HepG2 (cell line): Measurements from ENCODE around the gene ATP11A. TPM values are rescaled to one million over a fixed set of nuclear protein-coding genes. Genes with fewer than 3 reads are reported as not detected.

Experiments
- CEBPZ ChIP-seq: IDR thresholded peaks from 2 replicates; pipeline ENCODE4 v1.6.1; 2012; ENCODE audit warnings: low read length, improper control_type of control experiment
- DR1 ChIP-seq: sonication (generic); formaldehyde crosslinking; IDR thresholded peaks from 2 replicates; pipeline ENCODE4 v1.8.0; 2021; ENCODE audit warnings: mild to moderate bottlenecking, missing genetic modification reagents, inconsistent platforms
- GABPB1 ChIP-seq: IDR thresholded peaks from 2 replicates; pipeline ENCODE4 v1.6.1; 2016; ENCODE audit warnings: mild to moderate bottlenecking, missing genetic modification reagents, moderate library complexity, missing compliant biosample characterization
- KAT8 ChIP-seq: IDR thresholded peaks from 2 replicates; pipeline ENCODE4 v1.6.1; 2016; ENCODE audit warnings: missing genetic modification reagents, missing compliant biosample characterization
- MEIS1 ChIP-seq: sonication (generic); formaldehyde crosslinking; IDR thresholded peaks from 2 replicates; pipeline ENCODE4 v1.9.0; 2021; ENCODE audit warnings: mild to moderate bottlenecking, missing genetic modification reagents, moderate library complexity, borderline replicate concordance
- MTF1 ChIP-seq: sonication (generic); formaldehyde crosslinking; IDR thresholded peaks from 2 replicates; pipeline ENCODE4 v1.5.0; 2020; ENCODE audit warnings: missing genetic modification reagents
- PHF5A ChIP-seq: IDR thresholded peaks from one replicate; pipeline ENCODE4 v1.6.1; 2018; ENCODE audit warnings: low read depth, missing genetic modification reagents; ENCODE audit not compliant: unreplicated experiment
- RFXANK ChIP-seq: IDR thresholded peaks from 2 replicates; pipeline ENCODE4 v1.6.1; 2016
- SAP130 ChIP-seq: IDR thresholded peaks from 2 replicates; pipeline ENCODE4 v1.6.1; 2016; ENCODE audit warnings: low read depth
- STAG1 ChIP-seq: sonication (generic); formaldehyde crosslinking; IDR thresholded peaks from 2 replicates; pipeline ENCODE4 v1.4.0; 2020; ENCODE audit warnings: missing genetic modification reagents
- TOE1 ChIP-seq: sonication (generic); formaldehyde crosslinking; IDR thresholded peaks from 2 replicates; pipeline ENCODE4 v1.4.0; 2020; ENCODE audit warnings: mild to moderate bottlenecking, missing genetic modification reagents
- ZNF367 ChIP-seq: sonication (generic); formaldehyde crosslinking; IDR thresholded peaks from 2 replicates; pipeline ENCODE4 v1.4.0; 2020; ENCODE audit warnings: missing genetic modification reagents, borderline replicate concordance
- ZNF564 ChIP-seq: sonication (generic); formaldehyde crosslinking; IDR thresholded peaks from 2 replicates; pipeline ENCODE4 v1.8.1; 2023; ENCODE audit warnings: mild to moderate bottlenecking, missing genetic modification reagents
- polyA plus RNA-seq, 8 experiments: library from polyadenylated mRNA; depleted of rRNA in 3 of 8; stranded (reverse) in 7 of 8; unstranded in 1 of 8; fragments of >200 nt; fragmentation: Illumina TruSeq in 4 of 8; extraction: Trizol in 4 of 8; gene quantifications; 2 replicates each; pipeline versions ENCODE4 v1.2.1 to v1.2.3, GENCODE V29; 2011 to 2016; ENCODE audit warnings: low read depth in 4 of 8, missing spikeins in 1 of 8, mixed read lengths in 1 of 8; ENCODE audit not compliant: insufficient read depth in 1 of 8
- total RNA-seq, 5 experiments: library from RNA; depleted of rRNA; stranded (reverse); fragments of >200 nt; fragmentation: Illumina TruSeq; extraction: Trizol; gene quantifications; 2 replicates each; pipeline ENCODE4 v1.2.3, GENCODE V29; 2016; ENCODE audit warnings: low read depth in 1 of 5
- TF ChIP-seq, protein P1 (sequence below): sonication (generic); formaldehyde crosslinking; IDR thresholded peaks from 2 replicates; pipeline ENCODE4 v1.4.0; 2020; ENCODE audit warnings: missing genetic modification reagents, mild to moderate bottlenecking, borderline replicate concordance
- TF ChIP-seq, protein P2 (sequence below): sonication (generic); formaldehyde crosslinking; IDR thresholded peaks from 2 replicates; pipeline ENCODE4 v1.8.1; 2023; ENCODE audit warnings: mild to moderate bottlenecking, missing genetic modification reagents
- TF ChIP-seq, protein P3 (sequence below): sonication (generic); formaldehyde crosslinking; IDR thresholded peaks from 2 replicates; pipeline ENCODE4 v1.9.0; 2022; ENCODE audit warnings: low read depth, missing genetic modification reagents
- TF ChIP-seq, protein P4 (sequence below): sonication (generic); formaldehyde crosslinking; IDR thresholded peaks from 2 replicates; pipeline ENCODE4 v1.8.1; 2022; ENCODE audit warnings: mild to moderate bottlenecking, missing genetic modification reagents

The ATP11A gene
- total and polyA plus RNA-seq, 2 of the 13 experiments (the other 11 are each of a cell fraction or from before 2014, with no cell fraction given), result 18.4 to 20.1 TPM

GRCh38 chr13:112892426-112893206 lies 202.8 kb downstream of the ATP11A start (continued):
- TF ChIP-seq, protein P1, sequence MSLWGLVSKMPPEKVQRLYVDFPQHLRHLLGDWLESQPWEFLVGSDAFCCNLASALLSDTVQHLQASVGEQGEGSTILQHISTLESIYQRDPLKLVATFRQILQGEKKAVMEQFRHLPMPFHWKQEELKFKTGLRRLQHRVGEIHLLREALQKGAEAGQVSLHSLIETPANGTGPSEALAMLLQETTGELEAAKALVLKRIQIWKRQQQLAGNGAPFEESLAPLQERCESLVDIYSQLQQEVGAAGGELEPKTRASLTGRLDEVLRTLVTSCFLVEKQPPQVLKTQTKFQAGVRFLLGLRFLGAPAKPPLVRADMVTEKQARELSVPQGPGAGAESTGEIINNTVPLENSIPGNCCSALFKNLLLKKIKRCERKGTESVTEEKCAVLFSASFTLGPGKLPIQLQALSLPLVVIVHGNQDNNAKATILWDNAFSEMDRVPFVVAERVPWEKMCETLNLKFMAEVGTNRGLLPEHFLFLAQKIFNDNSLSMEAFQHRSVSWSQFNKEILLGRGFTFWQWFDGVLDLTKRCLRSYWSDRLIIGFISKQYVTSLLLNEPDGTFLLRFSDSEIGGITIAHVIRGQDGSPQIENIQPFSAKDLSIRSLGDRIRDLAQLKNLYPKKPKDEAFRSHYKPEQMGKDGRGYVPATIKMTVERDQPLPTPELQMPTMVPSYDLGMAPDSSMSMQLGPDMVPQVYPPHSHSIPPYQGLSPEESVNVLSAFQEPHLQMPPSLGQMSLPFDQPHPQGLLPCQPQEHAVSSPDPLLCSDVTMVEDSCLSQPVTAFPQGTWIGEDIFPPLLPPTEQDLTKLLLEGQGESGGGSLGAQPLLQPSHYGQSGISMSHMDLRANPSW (CRISPR knock-in tag), result no peak
- peak; percentile 45 for TF ChIP-seq KAT8
- TF ChIP-seq, protein P2, sequence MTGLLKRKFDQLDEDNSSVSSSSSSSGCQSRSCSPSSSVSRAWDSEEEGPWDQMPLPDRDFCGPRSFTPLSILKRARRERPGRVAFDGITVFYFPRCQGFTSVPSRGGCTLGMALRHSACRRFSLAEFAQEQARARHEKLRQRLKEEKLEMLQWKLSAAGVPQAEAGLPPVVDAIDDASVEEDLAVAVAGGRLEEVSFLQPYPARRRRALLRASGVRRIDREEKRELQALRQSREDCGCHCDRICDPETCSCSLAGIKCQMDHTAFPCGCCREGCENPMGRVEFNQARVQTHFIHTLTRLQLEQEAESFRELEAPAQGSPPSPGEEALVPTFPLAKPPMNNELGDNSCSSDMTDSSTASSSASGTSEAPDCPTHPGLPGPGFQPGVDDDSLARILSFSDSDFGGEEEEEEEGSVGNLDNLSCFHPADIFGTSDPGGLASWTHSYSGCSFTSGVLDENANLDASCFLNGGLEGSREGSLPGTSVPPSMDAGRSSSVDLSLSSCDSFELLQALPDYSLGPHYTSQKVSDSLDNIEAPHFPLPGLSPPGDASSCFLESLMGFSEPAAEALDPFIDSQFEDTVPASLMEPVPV, result no peak
- no peak for TF ChIP-seq ZNF564 (CRISPR knock-in tag)
- peak; percentile 10; the same call in 1 of the 2 replicates for TF ChIP-seq MEIS1 (CRISPR knock-in tag)
- TF ChIP-seq TOE1 (CRISPR knock-in tag), result no peak
- TF ChIP-seq ZNF367 (CRISPR knock-in tag), result no peak
- TF ChIP-seq MTF1 (CRISPR knock-in tag), result no peak
- TF ChIP-seq, protein P3, sequence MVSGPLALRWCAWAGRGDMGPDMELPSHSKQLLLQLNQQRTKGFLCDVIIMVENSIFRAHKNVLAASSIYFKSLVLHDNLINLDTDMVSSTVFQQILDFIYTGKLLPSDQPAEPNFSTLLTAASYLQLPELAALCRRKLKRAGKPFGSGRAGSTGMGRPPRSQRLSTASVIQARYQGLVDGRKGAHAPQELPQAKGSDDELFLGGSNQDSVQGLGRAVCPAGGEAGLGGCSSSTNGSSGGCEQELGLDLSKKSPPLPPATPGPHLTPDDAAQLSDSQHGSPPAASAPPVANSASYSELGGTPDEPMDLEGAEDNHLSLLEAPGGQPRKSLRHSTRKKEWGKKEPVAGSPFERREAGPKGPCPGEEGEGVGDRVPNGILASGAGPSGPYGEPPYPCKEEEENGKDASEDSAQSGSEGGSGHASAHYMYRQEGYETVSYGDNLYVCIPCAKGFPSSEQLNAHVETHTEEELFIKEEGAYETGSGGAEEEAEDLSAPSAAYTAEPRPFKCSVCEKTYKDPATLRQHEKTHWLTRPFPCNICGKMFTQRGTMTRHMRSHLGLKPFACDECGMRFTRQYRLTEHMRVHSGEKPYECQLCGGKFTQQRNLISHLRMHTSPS (CRISPR knock-in tag), result peak; percentile 76; the same call in 1 of the 2 replicates
- TF ChIP-seq, protein P4, sequence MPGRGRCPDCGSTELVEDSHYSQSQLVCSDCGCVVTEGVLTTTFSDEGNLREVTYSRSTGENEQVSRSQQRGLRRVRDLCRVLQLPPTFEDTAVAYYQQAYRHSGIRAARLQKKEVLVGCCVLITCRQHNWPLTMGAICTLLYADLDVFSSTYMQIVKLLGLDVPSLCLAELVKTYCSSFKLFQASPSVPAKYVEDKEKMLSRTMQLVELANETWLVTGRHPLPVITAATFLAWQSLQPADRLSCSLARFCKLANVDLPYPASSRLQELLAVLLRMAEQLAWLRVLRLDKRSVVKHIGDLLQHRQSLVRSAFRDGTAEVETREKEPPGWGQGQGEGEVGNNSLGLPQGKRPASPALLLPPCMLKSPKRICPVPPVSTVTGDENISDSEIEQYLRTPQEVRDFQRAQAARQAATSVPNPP, result no peak
- no peak for TF ChIP-seq CEBPZ
- no peak for TF ChIP-seq DR1 (CRISPR knock-in tag)
- TF ChIP-seq STAG1 (CRISPR knock-in tag), result 0 out of 2 replicates have a peak, but pooled peaks have one; percentile 3
- TF ChIP-seq RFXANK, result no peak
- TF ChIP-seq GABPB1 (CRISPR knock-in tag), result peak; percentile 33
- peak; percentile 84 for TF ChIP-seq SAP130 (CRISPR knock-in tag)
- no peak for TF ChIP-seq PHF5A (CRISPR knock-in tag)
